GM12872 (cell line): ENCODE results near the gene NACC2.

Experiments used
- CTCF ChIP-seq: IDR thresholded peaks from 3 replicates; pipeline ENCODE4 v1.5.1; 2011; ENCODE audit warnings: low read depth, mild to moderate bottlenecking, low read length, moderate library complexity; ENCODE audit not compliant: insufficient read depth

The NACC2 gene

GRCh38 chr9:135985459-135985774, 109.7 kb downstream of the NACC2 start:
- TF ChIP-seq CTCF: no peak

DNA sequence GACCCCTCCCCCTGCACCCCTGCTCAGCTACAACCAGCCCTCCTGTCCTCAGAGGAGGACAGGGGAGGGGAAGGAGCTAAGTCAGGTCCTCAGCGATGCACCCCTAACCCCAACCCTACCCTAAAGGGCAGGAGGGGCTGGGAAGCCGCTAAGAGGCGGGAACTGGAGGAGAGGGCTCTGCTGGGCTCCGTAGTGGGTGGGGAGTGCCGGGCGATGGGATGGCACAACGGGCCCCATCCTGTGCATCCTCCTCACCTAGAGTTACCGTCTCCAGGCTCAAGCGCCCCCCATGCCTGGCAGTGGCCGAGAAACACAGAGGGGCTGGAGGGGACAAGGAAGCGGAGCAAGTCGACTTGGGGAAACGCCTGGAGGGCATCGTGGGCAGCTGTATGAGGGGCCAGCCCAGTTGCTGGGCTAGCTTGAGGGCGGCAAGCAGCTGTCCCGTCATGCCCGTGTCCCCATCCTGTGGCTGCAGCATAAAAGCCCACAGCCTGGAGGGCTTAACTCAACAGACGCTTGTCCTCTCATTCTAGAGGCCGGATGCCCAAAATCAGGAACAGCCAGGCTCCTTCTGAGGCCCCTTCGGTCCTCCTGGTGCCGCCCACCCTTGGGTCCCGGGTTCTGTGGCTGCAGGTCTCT, 110.9 kb downstream of the NACC2 start:
- no peak for TF ChIP-seq CTCF

GRCh38 chr9:135983208-135984071, 111.6 kb downstream of the NACC2 start:
- TF ChIP-seq CTCF: no peak

DNA sequence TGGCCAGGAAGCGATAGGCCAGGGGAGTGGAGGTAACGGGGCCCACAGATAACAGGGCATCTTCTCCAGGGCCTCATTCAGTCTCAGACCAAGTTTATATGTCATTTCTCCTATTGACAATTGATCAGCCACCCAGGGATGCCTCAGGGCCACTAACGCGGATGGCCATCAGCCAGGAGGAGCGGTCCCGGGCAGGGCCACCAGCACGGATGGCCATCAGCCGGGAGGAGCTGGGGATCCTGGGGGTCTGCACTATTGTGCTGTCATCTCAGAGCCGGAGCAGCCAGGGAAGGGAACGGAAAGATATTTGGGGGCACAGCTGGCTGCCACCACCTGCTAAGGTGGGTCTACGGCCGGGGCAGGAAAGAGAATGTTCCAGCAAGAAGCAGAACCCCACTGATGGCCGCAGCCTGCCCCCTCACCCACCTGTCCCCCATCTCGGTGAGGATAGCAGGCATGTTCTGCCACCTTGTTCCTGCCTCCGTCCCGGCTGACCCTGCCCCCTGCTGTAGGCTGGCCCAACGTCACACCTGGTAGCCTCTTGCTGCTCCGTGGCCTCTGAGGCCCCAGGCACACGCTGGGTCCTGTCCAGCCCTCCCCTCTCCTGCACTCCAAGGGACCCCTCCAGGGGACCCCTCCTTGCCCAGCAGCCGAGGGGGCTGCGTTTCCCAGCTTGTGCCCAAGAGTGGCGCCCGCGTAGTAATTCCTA, 112.4 kb downstream of the NACC2 start:
- no peak for TF ChIP-seq CTCF

DNA sequence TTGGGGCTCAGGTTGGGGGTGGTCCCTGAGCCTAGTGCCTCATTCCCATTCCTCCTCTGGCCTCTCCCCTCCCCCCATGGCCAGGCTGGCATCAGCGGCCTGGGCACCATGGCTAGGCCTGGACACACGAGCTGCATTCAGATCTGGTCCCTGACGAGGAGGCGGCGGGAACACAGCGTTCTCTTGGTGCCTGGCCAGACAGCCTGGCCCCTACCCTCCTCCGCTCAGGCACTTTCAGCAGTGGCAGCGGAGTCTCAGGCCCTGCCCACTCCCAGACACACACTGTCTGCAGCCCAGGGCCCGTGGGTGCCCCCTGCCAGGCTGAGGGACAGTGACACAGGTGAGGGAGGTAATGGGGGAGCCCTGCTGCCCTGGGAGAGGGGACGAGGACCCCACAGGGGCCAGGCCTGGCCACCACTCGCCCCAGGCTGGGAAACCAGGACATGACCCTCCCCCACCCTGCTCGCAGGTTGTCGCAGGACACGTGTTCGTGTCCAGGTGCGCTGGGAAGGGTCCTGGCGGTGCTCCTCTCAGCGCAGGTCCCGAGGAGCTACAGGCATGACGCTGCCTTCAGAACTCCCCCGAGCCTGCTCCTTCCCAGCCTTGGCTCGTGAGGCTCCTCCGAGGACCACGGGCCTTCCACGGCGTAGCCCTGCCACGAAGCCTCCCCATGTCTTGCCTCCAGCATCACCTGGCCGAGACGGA, 114.0 kb downstream of the NACC2 start:
- TF ChIP-seq CTCF: no peak

DNA sequence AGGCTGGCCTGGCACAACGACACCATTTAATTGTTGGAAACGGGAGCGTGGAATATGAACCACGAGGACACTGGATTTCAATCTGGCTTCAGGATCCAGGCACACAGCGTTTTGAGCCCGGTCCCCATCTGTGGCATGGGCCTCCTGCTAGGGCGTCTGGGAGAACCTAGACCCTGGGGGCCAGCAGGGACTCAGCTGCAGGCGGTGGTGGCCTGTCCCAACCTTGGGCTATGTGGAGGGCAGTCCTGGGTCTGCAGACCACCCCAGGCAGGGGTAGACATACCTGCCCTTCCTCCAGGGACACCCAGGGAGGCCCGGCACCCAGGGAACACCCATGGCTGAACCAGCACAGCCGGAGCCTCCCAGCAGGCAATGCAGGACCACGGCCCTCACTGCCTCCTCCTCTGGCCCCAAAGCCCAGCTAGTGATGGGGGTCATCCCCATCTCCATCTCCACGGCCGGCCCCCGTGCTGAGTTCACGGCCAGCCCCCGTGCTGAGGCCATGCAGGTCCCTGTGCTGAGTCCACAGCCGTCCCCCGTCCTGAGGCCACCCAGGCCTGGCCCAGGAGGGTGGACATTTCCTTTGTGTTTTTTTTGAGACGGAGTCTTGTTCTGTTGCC, 115.4 kb downstream of the NACC2 start:
- TF ChIP-seq CTCF: no peak
